Stimulated activated CD8-positive, alpha-beta memory T cell treated with anti-CD3 and anti-CD28 coated beads, Interleukin-12 subunit alpha, Interleukin-12 subunit beta, amount 100 ng/mL, for 4 hours (primary cell): Measurements from ENCODE around the gene TRMT61B.

Experiments
- DNase-seq: peaks from one replicate; pipeline ENCODE4 v3.0.0-alpha.2; 2020; ENCODE audit warnings: low read depth

The TRMT61B gene

DNA sequence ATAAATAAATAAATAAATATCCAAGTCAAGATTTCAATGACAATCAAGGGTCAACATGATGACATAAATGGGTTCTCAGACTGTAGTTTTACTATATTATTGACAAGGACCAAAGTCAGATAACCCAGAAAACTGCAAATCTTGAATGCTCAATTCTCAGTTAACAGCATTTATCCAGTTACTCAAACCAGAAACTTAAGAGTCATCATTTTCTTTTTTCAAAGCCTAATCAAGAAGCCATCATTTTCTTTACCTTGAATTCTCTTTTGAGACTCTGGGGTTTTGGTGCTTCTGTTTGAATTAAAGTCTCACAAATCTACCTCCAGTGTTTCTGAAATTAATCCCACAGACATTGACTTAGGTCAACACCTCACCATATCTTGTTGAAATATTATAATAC is 14.1 kb downstream of the TRMT61B start:
- no peak for DNase-seq

DNA sequence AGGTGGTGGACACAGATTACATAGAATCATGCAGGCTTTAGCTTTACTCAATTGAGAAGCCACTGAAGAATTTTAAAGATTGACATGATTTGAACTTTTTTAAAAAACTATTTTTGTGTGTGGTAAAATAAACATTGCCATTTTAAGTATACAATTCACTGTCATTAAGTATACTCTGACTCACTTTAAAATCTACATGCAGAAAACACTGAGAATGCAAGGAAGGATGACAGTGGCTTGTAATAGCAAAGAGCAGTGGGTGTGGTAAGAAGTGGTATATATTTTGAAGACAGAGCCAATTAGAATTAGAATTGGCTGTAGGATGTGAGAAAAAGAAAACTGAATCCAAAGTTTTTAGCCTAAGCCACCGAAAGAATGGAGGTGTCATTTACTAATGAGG is 14.9 kb downstream of the TRMT61B start:
- no peak for DNase-seq

DNA sequence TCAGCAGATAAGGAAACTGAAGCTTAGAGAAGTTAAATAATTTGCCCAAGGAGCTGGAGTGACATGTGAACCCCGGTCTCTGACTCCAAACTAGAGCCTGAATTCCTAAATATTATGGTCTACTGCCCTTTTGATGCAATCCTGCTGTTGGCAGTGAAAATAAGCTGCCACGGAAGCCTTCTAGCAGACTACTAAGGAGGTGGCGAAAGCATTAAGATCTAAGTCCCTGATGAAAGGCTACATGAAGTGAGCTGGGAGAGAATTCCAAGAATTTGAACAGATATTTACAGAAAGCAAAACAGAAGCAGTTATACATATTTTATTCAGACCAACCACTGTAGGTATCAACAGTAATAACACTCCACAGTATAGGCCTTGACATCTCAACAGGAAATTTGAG is 28.1 kb downstream of the TRMT61B start:
- DNase-seq = no peak

DNA sequence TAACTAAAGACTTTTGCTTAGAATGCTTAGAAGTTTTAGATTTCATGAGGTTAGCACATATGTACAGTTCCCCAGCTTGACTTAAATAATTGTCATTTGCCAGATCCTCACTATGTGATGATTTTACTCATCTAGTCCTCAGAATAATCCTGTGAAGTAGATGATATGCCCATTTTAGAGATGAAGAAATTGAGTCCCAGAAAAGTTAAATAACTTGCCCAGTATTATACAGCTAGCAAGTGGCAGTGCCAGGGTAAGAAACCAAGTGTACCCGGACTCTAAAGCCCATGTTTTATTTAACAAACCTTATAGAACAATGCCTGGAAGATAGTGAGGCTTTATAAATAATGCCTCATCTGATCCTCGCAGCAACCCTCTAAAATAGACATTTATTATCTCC is 31.1 kb downstream of the TRMT61B start:
- no peak for DNase-seq

DNA sequence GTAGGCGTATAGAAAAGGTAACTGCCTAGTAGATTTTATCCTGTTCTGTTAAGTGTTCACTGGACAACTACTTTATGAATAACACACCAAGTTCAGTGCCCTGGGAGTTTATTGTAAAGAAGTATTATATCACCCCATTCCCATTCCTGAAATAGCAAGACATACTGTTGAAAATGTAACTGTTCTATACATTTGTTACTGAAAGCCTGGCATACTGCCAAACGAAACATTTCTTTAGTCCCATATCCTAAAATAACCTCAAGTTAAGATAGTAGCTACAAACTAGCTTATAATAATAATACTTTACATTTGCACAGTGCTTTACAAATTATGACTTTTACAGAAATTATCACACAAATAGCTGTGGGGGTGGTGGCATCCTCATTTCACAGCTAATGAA is 34.3 kb downstream of the TRMT61B start:
- DNase-seq = no peak

DNA sequence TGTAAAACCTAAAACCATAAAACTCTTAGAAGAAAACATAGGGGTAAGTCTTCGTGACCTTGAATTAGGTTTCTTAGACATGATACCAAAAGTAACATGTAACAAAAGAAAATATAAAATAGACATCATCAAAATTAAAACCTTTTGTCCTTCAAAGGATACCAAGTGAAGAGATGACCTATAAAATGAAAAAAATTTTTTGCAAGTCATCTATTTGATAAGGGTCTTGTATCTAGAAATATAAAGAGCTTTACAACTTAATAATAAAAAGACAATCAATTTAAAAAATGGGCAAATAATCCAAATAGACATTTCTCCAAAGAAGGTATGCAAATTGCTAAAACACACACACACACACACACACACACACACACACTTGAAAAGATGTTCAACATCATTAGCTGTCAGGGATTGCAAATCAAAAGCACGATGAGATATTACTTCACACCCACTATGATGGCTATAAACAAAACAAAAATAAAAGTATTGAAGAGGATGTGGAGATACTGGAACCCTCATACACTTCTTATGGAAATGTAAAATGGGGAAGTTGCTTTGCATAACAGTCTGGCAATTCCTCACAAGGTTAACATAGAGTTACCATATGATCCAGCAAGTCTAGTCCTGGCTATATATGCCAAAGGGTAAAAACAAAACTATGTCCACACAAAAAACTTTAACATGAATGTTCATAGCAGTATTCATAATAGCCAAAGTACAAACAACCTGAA is 36.2 kb downstream of the TRMT61B start:
- DNase-seq = no peak

DNA sequence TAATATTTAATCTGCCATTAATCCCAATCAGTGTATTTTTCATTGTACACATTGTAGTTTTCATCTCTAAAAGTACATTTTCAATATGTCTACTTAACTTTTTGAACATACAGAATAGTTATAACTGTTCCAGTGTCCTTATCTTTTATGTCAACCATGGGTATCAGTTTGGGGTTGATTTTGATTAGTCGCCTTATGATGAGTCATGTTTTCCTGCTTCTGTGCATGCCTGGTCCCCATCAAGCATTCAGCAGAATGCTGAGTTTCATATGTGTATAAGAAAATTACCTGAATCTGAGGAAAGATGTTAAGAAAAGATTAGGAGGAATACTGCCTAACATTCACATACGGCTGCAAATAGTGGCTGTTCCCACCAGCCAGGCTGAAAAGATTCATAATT is 41.7 kb downstream of the TRMT61B start:
- no peak for DNase-seq

DNA sequence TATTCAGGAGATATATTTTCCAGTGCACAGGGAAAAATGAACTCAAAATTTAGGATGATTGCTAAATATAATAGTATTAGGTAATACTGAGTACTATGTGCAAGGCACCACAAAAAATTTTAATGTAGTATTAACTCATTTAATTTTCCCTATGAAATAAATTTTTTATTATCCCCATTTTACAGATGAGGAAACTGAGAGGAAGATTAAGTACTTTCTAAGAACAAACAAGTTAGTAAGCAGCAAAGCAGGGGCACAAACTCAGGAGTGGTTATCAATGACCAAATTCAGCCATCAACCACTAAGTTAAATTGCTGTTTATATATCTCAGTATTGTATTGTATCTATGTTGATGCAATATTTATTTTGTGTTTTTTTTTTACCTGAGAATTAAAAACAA is 45.2 kb downstream of the TRMT61B start:
- DNase-seq = no peak

DNA sequence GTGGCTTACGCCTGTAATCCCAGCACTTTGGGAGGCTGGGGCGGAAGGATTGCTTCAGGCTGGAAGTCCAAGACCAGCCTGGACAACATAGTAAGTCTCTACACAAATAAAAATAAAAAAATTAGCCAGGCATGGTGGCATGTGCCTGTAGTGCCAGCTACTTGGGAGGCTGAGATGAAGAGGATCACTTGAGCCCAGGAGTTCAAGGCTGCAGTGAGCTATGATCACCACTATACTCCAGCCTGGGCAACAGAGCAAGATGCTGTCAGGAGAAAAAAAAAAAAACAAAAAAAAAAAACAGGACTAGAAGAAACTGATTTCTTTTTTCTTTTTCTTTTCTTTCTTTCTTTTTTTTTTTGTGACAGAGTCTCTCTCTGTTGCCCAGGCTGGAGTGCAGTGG is 45.9 kb downstream of the TRMT61B start:
- no peak for DNase-seq

DNA sequence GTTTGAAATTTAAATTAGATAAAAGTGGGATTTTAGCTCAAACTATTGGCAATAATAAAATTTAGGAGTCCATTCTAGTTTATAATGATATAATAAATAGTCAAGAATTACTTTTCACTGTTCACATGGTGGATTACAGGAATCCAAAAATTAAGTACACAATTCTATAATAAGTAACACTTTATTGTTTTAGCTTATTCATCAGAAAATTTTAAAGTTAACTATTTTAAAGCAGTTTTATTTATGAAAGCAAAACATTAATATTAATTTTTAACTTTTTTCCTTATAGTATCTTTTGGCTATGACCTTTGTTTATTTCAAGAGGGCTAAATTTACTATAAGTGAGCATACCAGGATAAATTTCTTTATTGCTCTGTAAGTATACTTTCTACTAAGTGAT is 48.1 kb downstream of the TRMT61B start:
- DNase-seq = no peak

DNA sequence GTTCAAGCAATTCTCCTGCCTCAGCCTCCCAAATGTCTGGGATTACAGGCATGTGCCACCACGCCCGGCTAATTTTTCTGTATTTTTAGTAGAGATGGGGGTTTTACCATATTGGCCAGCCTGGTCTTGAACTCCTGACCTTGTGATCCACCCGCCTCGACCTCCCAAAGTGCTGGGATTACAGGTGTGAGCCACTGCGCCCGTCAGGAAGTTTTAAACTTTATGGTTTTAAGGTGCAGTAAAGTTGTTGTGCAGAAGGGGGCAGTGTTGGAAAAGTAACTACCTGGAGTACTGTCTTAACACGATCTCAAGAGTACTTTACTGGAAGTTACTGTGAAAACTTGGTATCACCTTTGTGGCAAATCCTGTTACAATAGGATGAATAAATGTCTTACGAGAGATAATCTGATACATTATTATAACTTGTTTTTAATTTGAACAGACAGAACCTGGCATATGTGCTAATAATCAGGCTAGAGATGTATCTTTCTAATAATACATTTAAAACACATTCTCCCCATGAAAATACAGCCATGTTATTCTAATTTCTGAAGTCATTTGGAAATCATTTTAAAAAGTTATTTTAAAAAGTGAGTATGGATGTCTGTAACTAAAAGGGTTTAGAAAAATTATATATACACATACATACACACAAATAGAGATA is 48.7 kb downstream of the TRMT61B start:
- DNase-seq = no peak

DNA sequence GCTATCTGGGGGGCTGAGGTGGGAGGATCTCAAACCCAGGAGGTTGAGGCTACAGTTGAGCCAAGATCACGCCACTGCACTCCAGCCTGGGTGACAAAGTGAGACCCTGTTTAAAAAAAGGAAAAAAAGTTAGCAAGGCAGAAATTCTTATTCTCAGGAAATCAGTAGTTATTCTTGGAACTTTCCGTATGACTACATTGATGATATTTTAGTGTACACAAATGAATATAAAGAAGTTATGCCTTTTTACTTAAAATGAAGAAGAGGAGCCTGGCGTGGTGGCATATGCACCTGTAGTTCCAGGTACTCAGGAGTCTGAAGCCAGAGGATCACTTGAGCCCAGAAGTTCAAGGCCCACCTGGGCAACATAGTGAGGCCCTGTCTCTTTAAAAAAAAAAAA is 52.1 kb downstream of the TRMT61B start:
- DNase-seq = no peak

DNA sequence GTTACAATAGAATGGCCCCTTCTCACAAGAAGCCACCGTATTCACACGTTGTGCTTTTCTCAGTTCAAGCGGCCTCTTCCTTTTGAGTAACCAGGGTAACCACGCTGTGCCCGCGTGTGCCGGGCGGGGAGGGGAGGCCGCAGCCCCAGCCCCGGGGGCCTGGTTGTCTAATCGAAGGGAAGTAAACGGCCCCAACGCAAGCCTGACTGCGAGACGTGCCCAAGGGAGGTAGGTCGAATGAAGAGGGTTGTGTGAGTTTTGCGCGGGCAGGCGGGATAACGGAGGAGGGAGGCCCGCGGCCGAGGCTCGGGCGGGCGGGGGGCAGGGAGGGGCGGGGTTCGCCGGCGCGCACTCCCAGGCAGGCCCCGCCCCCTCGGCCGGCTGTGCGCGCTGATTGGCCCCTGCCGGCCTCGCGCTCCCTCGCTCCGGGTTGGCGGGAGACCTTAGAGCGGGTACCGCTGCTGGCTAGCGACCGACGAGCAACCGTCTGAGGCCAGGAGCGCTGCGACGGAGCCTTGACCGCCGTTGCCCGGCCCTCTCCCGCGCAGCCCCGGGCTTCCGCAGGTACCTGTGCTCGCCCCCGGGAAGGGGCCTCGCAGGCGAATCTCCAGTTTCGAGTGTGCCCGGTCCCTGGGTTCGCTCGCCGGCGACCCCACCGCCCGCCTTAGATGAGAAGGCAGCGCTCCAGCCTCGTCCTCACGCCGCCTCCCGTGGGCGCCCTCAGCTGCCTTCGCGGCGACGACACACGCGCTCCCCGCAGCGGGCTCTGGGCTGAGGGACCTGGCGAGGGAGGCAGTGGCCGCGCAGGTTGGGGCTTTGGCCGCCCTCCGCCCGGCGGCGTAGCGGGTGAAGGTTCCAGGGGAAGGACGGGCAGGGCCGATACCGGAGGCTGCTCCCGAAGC is 59.5 kb downstream of the TRMT61B start, which contains the start of gene SPDYA:
SPDYA (plus strand) TSS at position 451 of the 902 bp plus-strand sequence. CDS start 5,181 bp downstream, outside the sequence.
- DNase-seq = peak; percentile 70

DNA sequence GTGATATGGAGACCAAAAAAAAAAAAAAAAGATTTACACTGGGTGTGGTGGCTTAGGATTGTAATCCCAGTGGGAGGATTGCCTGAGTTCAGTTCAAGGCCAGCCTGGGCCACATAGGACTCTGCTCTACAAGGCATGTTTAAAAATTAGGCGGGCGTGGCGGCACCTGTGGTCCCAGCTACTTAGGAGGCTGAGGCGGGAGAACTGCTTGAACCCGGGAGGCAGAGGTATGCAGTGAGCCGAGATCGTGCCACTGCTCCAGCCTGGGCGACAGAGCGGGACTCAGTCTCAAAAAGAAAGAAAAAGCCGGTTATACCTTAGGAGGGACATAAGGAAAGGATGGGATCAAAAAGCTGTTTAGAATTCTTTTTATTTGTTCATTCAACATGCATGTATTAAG is 60.2 kb downstream of the TRMT61B start:
- DNase-seq = no peak

DNA sequence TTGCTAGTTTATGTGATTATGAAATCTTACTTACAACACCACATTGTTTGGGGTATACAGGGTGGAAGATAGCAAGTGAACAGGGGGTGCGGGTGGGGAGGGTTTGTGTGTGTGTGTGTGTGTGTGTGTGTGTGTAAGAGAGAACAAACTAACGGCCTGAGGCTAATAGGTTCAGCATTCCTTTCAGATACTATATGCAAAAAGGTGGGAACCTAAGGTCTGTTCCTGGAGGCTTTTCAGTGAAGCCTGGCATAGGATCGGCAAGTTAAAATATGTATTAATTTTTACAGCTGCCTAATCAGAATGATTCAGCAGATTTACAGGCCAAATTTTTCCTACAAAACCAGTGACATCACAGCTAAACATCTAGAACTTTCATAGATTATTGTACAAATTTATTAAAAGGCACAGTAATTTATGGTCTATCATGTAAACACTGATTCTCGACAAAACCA is 67.1 kb downstream of the TRMT61B start:
- no peak for DNase-seq

DNA sequence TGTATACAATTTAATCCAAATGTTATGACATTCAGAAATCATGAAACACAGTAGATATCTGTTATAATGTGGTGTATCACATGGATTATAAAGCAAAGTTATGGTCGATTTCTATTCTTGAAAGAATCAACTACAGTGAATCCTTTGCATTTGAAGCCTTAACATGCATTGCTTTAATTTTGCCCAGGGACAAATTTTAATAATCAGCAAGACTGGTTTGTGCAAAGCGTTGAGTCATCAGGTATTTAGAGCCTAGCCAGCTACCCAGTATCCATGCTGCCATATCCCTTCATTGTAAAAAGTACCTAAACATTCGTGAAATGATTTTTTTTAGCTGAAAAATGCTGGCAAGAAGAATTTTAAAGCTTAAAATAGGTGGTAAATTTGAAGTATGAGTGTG is 68.4 kb downstream of the TRMT61B start:
- DNase-seq = no peak
